ENCODE data around the gene MAP2.
A peak's percentile ranks its signal among the peaks of the same experiment; 100 is the strongest.

The MAP2 gene

GRCh38 chr2:209648714-209649113 lies 224.9 kb downstream of the MAP2 start:
- no peak for TF ChIP-seq CTCF (conservative IDR thresholded peaks at IDR 0.05; ENCODE audit: low read depth, low read length)
- H3K4me3 ChIP-seq (ENCODE audit: low read depth, low read length): no peak overlapping the region
- DNase-seq (ENCODE audit: low read depth): peak; percentile 78

GRCh38 chr2:209653134-209653533 lies 229.3 kb downstream of the MAP2 start:
- no peak for DNase-seq (ENCODE audit: low read depth)
- TF ChIP-seq CTCF (conservative IDR thresholded peaks at IDR 0.05; ENCODE audit: low read depth, low read length): no peak
- no peak overlapping the region for H3K4me3 ChIP-seq (ENCODE audit: low read depth, low read length)

- no peak overlapping the region for H3K4me3 ChIP-seq (ENCODE audit: low read depth, low read length)
- no peak for DNase-seq (ENCODE audit: low read depth)
- TF ChIP-seq CTCF (conservative IDR thresholded peaks at IDR 0.05; ENCODE audit: low read depth, low read length): no peak
Measured at GRCh38 chr2:209661286-209661894, 237.5 kb downstream of the MAP2 start.

GRCh38 chr2:209662021-209662420 lies 238.2 kb downstream of the MAP2 start:
- no peak overlapping the region for H3K4me3 ChIP-seq (ENCODE audit: low read depth, low read length)

GRCh38 chr2:209663139-209663538 lies 239.3 kb downstream of the MAP2 start:
- peak; percentile 37 for DNase-seq (ENCODE audit: low read depth)
- TF ChIP-seq CTCF (conservative IDR thresholded peaks at IDR 0.05; ENCODE audit: low read depth, low read length): no peak
- peak overlapping the region; percentile 15 for H3K4me3 ChIP-seq (ENCODE audit: low read depth, low read length)

More at GRCh38 chr2:209662021-209662420, 238.2 kb downstream of the MAP2 start:
- no peak for TF ChIP-seq CTCF (conservative IDR thresholded peaks at IDR 0.05; ENCODE audit: low read depth, low read length)
- no peak for DNase-seq (ENCODE audit: low read depth)

GRCh38 chr2:209663656-209664055 lies 239.8 kb downstream of the MAP2 start:
- no peak for DNase-seq (ENCODE audit: low read depth)
- no peak for TF ChIP-seq CTCF (conservative IDR thresholded peaks at IDR 0.05; ENCODE audit: low read depth, low read length)
- no peak overlapping the region for H3K4me3 ChIP-seq (ENCODE audit: low read depth, low read length)

- H3K4me3 ChIP-seq (ENCODE audit: low read depth, low read length): no peak overlapping the region
- no peak for DNase-seq (ENCODE audit: low read depth)
- no peak for TF ChIP-seq CTCF (conservative IDR thresholded peaks at IDR 0.05; ENCODE audit: low read depth, low read length)
Measured at GRCh38 chr2:209666296-209666695, 242.4 kb downstream of the MAP2 start.
